Measurements from ENCODE around the gene C22orf39. TPM values are rescaled to one million over a fixed set of nuclear protein-coding genes. Genes with fewer than 3 reads are reported as not detected.

Gene C22orf39
- total RNA-seq, 4 donors from 2014 or later = 66.9 to 90.0 (median 83.1) TPM

DNA sequence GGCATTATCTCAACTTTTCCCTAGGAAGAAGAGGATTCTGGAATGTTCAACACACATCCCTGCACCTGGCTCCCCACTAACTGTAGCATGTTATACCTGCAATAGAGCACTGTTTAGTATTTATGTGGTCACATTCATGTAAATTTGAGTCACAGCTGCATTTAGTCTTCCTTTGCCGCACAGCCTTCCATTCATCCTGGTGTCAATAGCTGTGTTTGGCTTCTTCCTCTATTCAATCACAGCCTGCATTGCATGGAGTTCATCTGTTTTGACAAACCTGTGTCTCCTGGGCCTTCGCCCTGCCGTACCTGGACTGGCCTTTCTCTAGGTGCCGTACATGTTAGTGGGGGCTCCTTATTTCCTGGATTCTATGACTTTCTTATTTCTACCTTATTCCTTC lies 4.1 kb upstream of the C22orf39 start:
- no peaks in the 10 kb centered on the region for H3K9me3 ChIP-seq
- intact Hi-C loops (cut with DNase I) = no loop called here
- peaks cover 11% of the 10 kb centered on the region in 2 donors for H3K4me1 ChIP-seq
- H3K27me3 ChIP-seq = no peaks in the 10 kb centered on the region
- DNase-seq = no peak
- H3K27ac ChIP-seq = no peak overlapping the region
- no peak overlapping the region for H3K4me3 ChIP-seq (replicated peaks in 1 of 3)
- TF ChIP-seq POLR2A (IDR thresholded peaks at IDR 0.05) = no peak
- TF ChIP-seq, protein P1, sequence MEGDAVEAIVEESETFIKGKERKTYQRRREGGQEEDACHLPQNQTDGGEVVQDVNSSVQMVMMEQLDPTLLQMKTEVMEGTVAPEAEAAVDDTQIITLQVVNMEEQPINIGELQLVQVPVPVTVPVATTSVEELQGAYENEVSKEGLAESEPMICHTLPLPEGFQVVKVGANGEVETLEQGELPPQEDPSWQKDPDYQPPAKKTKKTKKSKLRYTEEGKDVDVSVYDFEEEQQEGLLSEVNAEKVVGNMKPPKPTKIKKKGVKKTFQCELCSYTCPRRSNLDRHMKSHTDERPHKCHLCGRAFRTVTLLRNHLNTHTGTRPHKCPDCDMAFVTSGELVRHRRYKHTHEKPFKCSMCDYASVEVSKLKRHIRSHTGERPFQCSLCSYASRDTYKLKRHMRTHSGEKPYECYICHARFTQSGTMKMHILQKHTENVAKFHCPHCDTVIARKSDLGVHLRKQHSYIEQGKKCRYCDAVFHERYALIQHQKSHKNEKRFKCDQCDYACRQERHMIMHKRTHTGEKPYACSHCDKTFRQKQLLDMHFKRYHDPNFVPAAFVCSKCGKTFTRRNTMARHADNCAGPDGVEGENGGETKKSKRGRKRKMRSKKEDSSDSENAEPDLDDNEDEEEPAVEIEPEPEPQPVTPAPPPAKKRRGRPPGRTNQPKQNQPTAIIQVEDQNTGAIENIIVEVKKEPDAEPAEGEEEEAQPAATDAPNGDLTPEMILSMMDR (IDR thresholded peaks at IDR 0.05) = no peak
- WGBS, 2 donors = 98 to 99% methylated on average over 4 of the region's 4 CpGs
- H3K36me3 ChIP-seq = peaks cover 31 to 44% of the 10 kb centered on the region in 2 donors

DNA sequence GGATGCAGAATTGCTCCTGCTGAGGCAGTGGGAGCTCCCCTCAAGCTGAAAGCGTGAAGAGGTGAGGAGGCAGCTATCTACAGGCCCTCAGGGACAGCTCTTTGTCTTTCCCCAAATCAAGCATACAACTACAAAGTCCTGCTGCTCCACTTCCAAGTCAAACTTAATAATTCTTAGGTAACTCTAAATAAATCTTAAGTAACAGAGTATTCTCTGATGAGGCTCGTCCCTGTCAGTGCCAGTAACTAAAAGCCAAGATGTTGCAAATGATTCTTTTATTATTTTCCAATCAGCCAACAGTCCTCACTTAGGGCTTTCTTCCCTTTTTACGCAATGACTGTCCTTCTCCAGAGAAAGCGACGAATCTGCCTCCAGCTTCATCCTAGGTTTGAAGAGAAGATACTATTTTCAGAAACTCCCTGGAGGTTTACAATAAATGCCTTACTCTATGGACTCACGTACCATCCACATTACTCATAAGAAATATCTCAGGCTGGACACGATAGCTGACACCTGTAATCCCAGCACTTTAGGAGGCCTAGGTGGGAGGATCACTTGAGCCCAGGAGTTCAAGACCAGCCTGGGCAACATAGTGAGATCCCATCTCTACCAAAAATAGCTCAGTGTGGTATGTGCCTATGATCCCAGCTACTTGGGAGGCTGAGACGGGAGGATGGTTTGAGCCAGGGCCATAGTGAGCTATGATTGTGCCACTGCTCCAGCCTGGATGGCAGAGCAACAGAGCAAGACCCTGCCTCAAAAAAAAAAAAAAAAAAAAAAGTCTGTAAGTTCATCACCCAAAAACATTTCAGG lies 3.1 kb upstream of the C22orf39 start:
- DNase-seq = no peak

DNA sequence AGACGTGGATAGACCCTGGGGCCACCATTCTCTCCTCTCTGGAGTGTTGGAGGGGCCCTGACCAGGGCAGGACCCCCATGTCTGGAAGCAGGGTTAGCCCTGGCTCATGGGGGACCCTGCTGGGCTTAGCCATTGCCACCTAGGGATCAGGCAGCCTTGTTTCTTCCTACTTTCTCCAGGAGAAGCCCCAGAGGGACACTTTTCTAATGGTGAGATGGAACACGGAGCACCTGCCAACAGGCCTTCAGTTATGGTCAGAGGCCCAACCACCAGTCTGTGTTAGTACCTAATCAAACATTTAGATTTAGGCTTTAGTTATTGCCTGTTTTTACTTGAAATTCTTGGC lies 1.9 kb upstream of the C22orf39 start:
- 77 to 84% methylated on average over 2 of the region's 2 CpGs for WGBS, 2 donors
- intact Hi-C loops (cut with DNase I) = loop anchor here (10.0 kb wide), 1 partner anchor 55 kb away; no protein-coding TSS in a partner anchor

More for the DNA sequence above, 3.1 kb upstream of the C22orf39 start:
- Histone ChIP-seq H3K36me3 (peaks cover 21 to 34% of the 10 kb centered on the region in 2 donors), H3K4me1 (peaks cover 19 to 21% of the 10 kb centered on the region in 2 donors), H3K27ac (no peak overlapping the region), H3K27me3 (no peaks in the 10 kb centered on the region), H3K9me3 (no peaks in the 10 kb centered on the region), H3K4me3 (replicated peaks in 1 of 3) (no peak overlapping the region)
- intact Hi-C loops (cut with DNase I) = no loop called here
- TF ChIP-seq, protein P1 (IDR thresholded peaks at IDR 0.05) = no peak
- no peak for TF ChIP-seq POLR2A (IDR thresholded peaks at IDR 0.05)
- WGBS, 2 donors = 86 to 88% methylated on average over 8 of the region's 8 CpGs

GRCh38 chr22:19448739-19449421 lies 1.4 kb upstream of the C22orf39 start:
- 60 to 77% methylated on average over 4 of the region's 5 CpGs for WGBS, 2 donors
- DNase-seq = no peak
- H3K27ac ChIP-seq = no peak overlapping the region

More for the DNA sequence above, 1.9 kb upstream of the C22orf39 start:
- Histone ChIP-seq H3K4me1 (peaks cover 22 to 29% of the 10 kb centered on the region in 2 donors), H3K4me3 (replicated peaks in 1 of 3) (no peak overlapping the region), H3K9me3 (no peaks in the 10 kb centered on the region), H3K36me3 (peaks cover 10 to 22% of the 10 kb centered on the region in 2 donors), H3K27me3 (no peaks in the 10 kb centered on the region), H3K27ac (no peak overlapping the region)
- TF ChIP-seq POLR2A (IDR thresholded peaks at IDR 0.05) = no peak
- no peak for DNase-seq

DNA sequence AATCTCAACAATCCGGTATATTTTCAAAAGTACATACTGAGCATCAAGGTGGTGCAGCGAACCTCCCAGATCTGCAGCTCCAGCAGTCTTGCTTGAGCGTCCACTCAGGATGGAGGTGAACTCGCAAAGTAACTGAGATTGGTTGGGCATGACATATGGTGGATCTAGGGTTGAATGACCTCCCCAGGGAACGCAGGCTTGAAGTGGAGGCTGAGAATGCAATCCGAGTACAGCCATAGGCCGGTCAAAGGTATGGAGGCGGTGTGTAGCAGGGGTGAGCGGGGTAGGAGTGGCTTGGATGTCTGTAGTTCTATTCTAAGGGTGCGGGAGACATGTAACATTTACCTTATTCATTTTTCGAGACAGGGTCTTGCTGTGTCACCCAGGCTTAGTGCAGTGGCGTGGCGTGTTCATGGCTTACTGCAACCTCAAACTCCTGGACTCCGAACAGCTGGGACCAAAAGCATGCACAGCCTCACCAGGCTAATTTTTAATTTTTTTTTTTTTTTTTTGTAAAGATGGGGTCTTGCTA lies 631 bp upstream of the C22orf39 start:
- Histone ChIP-seq H3K27me3 (no peaks in the 10 kb centered on the region), H3K4me3 (replicated peaks in 1 of 3) (peak overlapping the region; percentile 59 to 91 (median 72)), H3K4me1 (peaks cover 22 to 29% of the 10 kb centered on the region in 2 donors), H3K27ac (peak overlapping the region; percentile 89 to 92 (median 91)), H3K36me3 (peaks cover 0 to 18% of the 10 kb centered on the region in 2 donors), H3K9me3 (no peaks in the 10 kb centered on the region)
- WGBS, 2 donors = 15 to 16% methylated on average over 14 of the region's 14 CpGs
- DNase-seq = peak; percentile 32 to 33
- TF ChIP-seq, protein P1 (IDR thresholded peaks at IDR 0.05) = no peak
- no peak for TF ChIP-seq POLR2A (IDR thresholded peaks at IDR 0.05)
- intact Hi-C loops (cut with DNase I) = loop anchor here (10.0 kb wide), 1 partner anchor 53 kb away; no protein-coding TSS in a partner anchor

More at GRCh38 chr22:19448739-19449421, 1.4 kb upstream of the C22orf39 start:
- peaks cover 7 to 20% of the 10 kb centered on the region in 2 donors for H3K36me3 ChIP-seq
- TF ChIP-seq POLR2A (IDR thresholded peaks at IDR 0.05) = no peak
- TF ChIP-seq, protein P1 (IDR thresholded peaks at IDR 0.05) = no peak
- peaks cover 22 to 29% of the 10 kb centered on the region in 2 donors for H3K4me1 ChIP-seq
- H3K9me3 ChIP-seq = no peaks in the 10 kb centered on the region
- intact Hi-C loops (cut with DNase I) = loop anchor here (10.0 kb wide), 1 partner anchor 54 kb away; no protein-coding TSS in a partner anchor
- H3K27me3 ChIP-seq = no peaks in the 10 kb centered on the region
- no peak overlapping the region for H3K4me3 ChIP-seq (replicated peaks in 1 of 3)

Data from thyroid gland (tissue), 4 donors.